ENCODE results near the gene PRR15L. TPM values are rescaled to one million over a fixed set of nuclear protein-coding genes. Genes with fewer than 3 reads are reported as not detected.

Gene PRR15L
- total RNA-seq, 2 experiments from 2014 or later = not detected

DNA sequence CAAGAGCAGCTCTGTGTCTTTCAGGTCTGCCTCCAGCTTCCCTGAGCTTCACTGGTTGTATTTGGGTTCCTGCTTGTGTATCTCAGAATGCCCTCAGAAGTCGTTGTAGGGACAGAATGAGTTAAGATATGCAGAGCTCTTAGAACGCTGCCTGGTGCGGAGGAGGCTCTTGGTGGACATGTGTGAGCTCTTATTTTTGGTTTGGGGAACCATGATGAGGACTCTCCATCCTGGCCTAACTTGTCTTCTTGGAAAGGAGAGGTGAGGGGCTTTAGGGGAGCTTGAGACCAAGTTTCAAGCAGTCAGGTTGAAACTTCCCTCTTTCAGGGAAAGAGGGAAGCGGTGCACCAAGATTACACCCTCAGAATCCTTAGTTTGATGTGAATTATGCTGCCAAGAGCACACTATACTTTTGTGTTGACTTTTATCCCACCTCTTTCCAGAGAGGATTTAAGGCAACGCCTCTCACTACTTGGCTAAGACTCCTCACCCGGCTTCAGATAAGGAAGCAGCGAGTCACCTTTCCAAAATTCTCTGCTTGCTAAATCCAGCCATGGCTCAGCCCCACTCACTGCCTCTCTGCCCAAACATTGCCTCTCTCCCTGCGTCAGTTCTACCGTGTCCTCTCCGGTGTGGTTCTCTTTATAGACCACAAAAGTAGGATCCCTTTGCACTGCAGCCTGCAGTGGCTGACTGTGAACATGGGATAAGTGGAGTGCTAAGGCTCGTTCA, 26.0 kb upstream of the PRR15L start:
- no peaks in the 10 kb centered on the region for H3K9me3 Mint-ChIP-seq
- H3K4me1 Mint-ChIP-seq (ENCODE audit: low read depth) = no peaks in the 10 kb centered on the region
- H3K4me3 Mint-ChIP-seq = no peak overlapping the region
- POLR2A ChIA-PET = no interaction called here
- CTCF ChIA-PET = interaction anchor here (2.8 kb wide), 1 partner anchor 13 kb away, joined by 11 read pairs; the partner anchor contains the start of gene CDK5RAP3
- no peak for DNase-seq
- intact Hi-C loops (cut with micrococcal nuclease) = no loop called here
- H3K27ac Mint-ChIP-seq = no peak overlapping the region
- no peaks in the 10 kb centered on the region for H3K27me3 Mint-ChIP-seq
- peaks cover 23% of the 10 kb centered on the region for H3K36me3 Mint-ChIP-seq

DNA sequence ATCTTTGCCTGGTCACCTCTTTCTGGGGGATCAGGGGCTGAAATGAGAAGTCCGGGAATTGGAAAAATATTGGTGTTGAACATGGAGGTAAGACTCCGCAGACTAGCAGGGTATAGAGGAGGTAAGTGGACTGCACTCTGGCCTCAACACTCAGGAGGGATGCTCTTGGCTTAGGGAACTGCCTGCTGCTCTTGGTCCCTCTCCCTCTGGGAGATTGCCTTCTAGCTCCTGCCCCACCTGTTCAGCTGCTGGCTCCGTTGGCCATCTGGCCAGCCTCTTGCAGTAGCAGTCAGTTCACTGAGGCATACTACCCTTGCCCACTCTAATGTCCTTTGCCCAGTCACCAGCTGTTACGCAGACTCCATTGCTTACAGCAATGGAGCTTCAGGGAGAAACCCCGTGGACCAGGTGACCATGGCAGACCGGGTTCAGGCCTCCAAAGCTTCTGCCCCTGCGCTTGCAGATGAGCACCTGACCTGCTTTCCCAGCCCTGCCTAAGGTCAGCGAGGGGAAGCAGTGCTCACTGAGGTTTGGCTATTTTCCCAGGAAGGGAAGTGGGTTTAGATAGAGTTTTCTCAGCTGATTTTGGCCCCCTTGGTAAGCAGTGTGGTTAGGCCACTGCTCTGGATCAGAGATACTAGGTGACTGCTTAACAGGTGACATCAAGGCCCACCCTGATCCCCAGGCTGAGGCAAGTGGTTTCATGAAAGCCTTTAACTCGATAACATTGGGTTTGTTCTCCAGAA, 25.1 kb upstream of the PRR15L start:
- CTCF ChIA-PET = interaction anchor here (2.8 kb wide), 1 partner anchor 12 kb away, joined by 11 read pairs; the partner anchor contains the start of gene CDK5RAP3
- H3K36me3 Mint-ChIP-seq = peaks cover 27% of the 10 kb centered on the region

DNA sequence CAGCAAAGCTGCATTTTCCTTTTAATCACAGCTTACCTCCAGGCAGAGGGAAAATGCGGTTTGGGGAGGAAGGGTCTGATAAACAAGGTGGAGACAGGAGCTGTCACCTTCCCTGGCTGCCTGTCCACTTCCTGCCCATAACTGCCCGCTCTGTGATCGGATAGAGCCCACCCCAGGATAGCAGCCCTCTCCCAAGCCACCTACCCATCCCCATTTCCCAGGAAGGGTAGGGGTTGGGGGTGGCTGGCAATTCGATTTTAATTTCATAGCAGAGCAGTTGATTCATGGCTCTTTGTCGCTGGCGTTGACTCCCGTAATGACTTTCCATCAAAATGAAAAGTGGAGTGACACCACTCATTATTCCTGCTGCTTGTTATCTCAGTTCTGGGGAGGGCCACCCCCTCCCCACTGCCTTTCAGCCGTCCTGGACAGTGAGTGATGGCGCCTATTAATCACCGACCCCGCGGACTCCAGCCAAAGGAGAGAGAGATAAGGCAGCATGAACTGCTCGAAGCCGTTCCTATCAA, 24.5 kb upstream of the PRR15L start:
- Mint-ChIP-seq H3K4me3 (no peak overlapping the region), H3K4me1 (ENCODE audit: low read depth) (no peaks in the 10 kb centered on the region), H3K27ac (no peak overlapping the region), H3K9me3 (no peaks in the 10 kb centered on the region), H3K36me3 (peaks cover 32% of the 10 kb centered on the region), H3K27me3 (no peaks in the 10 kb centered on the region)
- intact Hi-C loops (cut with micrococcal nuclease) = no loop called here
- CTCF ChIA-PET = interaction anchor here (0.6 to 2.8 kb wide), 2 partner anchors 12 to 265 kb away, joined by 3 to 11 read pairs; partner anchors contain the start of gene CDK5RAP3
- no peak for DNase-seq
- POLR2A ChIA-PET = interaction anchor here (0.5 kb wide), 1 partner anchor 37 kb away, joined by 3 read pairs; no protein-coding TSS in a partner anchor

More for the DNA sequence above, 25.1 kb upstream of the PRR15L start:
- Mint-ChIP-seq H3K27ac (no peak overlapping the region), H3K9me3 (no peaks in the 10 kb centered on the region), H3K27me3 (no peaks in the 10 kb centered on the region), H3K4me1 (ENCODE audit: low read depth) (no peaks in the 10 kb centered on the region), H3K4me3 (no peak overlapping the region)
- intact Hi-C loops (cut with micrococcal nuclease) = no loop called here
- DNase-seq = no peak
- POLR2A ChIA-PET = interaction anchor here (0.5 to 0.6 kb wide), 2 partner anchors 25 to 37 kb away, joined by 3 to 4 read pairs; no protein-coding TSS in a partner anchor

DNA sequence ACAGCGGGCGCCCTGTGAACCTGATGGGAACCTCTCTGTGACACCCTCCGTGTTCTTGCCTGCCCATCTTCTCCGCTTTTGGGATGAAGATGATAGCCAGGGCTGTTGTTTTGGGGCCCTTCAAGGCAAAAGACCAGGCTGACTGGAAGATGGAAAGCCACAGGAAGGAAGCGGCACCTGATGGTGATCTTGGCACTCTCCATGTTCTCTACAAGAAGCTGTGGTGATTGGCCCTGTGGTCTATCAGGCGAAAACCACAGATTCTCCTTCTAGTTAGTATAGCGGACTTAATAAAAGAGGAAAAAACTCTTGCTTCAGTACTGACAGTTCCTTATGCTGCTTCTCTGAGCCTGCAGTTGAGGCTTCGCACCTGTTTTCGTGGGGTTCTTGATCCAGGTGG, 23.8 kb upstream of the PRR15L start:
- no peak for DNase-seq
- ChIA-PET CTCF (interaction anchor here (0.6 to 2.8 kb wide), 3 partner anchors 11 to 264 kb away, joined by 3 to 11 read pairs (median 4); partner anchors contain the start of gene CDK5RAP3), POLR2A (interaction anchor here (0.6 kb wide), 1 partner anchor 9 kb away, joined by 6 read pairs; no protein-coding TSS in a partner anchor)
- Mint-ChIP-seq H3K9me3 (no peaks in the 10 kb centered on the region), H3K36me3 (peaks cover 36% of the 10 kb centered on the region), H3K4me1 (ENCODE audit: low read depth) (no peaks in the 10 kb centered on the region), H3K27me3 (no peaks in the 10 kb centered on the region), H3K4me3 (no peak overlapping the region), H3K27ac (no peak overlapping the region)
- intact Hi-C loops (cut with micrococcal nuclease) = no loop called here

DNA sequence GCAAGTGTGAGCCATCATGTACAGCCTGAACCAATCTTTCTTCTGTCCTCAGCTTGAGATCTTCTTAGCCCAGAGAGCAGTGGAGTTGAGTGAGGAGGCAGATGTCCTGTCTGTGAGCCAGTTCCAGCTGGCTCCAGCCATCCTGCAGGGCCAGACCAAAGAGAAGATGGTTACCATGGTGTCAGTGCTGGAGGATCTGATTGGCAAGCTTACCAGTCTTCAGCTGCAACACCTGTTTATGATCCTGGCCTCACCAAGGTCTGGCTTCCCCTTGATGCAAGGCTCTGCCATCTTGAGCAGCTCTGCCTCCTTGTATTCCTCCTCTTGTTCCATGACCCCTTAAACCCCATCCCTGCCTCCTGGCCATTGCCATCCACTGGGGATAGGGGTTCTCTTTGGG, 22.9 kb upstream of the PRR15L start:
- intact Hi-C loops (cut with micrococcal nuclease) = no loop called here
- no peak for DNase-seq
- POLR2A ChIA-PET = interaction anchor here (0.5 kb wide), 1 partner anchor 229 kb away, joined by 4 read pairs; no protein-coding TSS in a partner anchor
- Mint-ChIP-seq H3K9me3 (no peaks in the 10 kb centered on the region), H3K4me1 (ENCODE audit: low read depth) (no peaks in the 10 kb centered on the region), H3K27me3 (no peaks in the 10 kb centered on the region), H3K4me3 (no peak overlapping the region), H3K36me3 (peaks cover 40% of the 10 kb centered on the region), H3K27ac (no peak overlapping the region)
- CTCF ChIA-PET = interaction anchor here (0.7 to 1.3 kb wide), 2 partner anchors 30 to 117 kb away, joined by 3 to 4 read pairs; no protein-coding TSS in a partner anchor

DNA sequence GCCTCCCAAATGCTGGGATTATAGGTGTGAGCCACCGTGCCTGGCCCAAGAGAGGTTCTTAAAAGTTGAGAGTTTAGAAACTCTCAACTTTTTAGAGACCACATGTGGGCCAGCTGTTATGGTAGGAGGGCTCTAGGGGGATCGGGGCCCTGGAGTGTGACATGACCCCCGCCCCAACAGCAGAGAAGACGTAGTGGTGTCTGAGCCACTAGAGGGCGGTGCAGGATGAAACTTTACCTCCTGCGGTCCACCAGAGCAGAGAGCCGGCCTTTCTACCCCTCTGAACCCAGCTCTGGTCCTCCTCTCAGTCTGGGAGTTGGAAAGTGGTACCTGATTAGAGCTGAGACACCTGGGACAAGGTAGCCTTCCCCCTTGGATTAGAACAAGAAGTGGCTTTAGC, 20.6 kb upstream of the PRR15L start:
- peak; percentile 55 for DNase-seq
- POLR2A ChIA-PET = no interaction called here
- H3K36me3 Mint-ChIP-seq = peaks cover 45% of the 10 kb centered on the region
- H3K9me3 Mint-ChIP-seq = no peaks in the 10 kb centered on the region
- H3K4me1 Mint-ChIP-seq (ENCODE audit: low read depth) = peaks cover 1% of the 10 kb centered on the region
- H3K27me3 Mint-ChIP-seq = no peaks in the 10 kb centered on the region
- no peak overlapping the region for H3K27ac Mint-ChIP-seq
- no peak overlapping the region for H3K4me3 Mint-ChIP-seq
- intact Hi-C loops (cut with micrococcal nuclease) = no loop called here
- CTCF ChIA-PET = interaction anchor here (0.6 to 2.1 kb wide), 15 partner anchors 8 to 131 kb away, joined by 3 to 15 read pairs (median 3); partner anchors contain the start of genes CDK5RAP3 and PNPO

DNA sequence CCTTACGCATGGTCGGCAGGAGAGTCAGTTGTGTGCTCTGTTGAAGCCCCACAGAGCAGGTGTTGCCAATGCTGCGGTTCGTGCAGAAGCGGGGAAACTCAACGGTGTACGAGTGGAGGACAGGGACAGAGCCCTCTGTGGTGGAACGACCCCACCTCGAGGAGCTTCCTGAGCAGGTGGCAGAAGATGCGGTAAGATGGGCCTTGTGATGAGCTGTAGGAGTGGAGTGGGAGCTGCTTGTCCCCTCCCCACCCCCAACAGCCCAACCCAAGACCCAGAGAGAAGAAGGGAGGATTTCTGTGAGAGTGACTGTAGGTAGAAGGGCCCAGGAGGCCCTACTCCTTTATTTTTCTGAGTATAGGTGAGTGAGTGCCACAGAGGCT, 18.1 kb upstream of the PRR15L start:
- no peak overlapping the region for H3K27ac Mint-ChIP-seq
- POLR2A ChIA-PET = no interaction called here
- DNase-seq = no peak
- H3K27me3 Mint-ChIP-seq = no peaks in the 10 kb centered on the region
- no peaks in the 10 kb centered on the region for H3K9me3 Mint-ChIP-seq
- intact Hi-C loops (cut with micrococcal nuclease) = no loop called here
- CTCF ChIA-PET = interaction anchor here (0.9 to 1.4 kb wide), 4 partner anchors 9 to 43 kb away, joined by 3 to 4 read pairs (median 4); no protein-coding TSS in a partner anchor
- no peak overlapping the region for H3K4me3 Mint-ChIP-seq
- H3K4me1 Mint-ChIP-seq (ENCODE audit: low read depth) = peaks cover 13% of the 10 kb centered on the region
- peaks cover 38% of the 10 kb centered on the region for H3K36me3 Mint-ChIP-seq

DNA sequence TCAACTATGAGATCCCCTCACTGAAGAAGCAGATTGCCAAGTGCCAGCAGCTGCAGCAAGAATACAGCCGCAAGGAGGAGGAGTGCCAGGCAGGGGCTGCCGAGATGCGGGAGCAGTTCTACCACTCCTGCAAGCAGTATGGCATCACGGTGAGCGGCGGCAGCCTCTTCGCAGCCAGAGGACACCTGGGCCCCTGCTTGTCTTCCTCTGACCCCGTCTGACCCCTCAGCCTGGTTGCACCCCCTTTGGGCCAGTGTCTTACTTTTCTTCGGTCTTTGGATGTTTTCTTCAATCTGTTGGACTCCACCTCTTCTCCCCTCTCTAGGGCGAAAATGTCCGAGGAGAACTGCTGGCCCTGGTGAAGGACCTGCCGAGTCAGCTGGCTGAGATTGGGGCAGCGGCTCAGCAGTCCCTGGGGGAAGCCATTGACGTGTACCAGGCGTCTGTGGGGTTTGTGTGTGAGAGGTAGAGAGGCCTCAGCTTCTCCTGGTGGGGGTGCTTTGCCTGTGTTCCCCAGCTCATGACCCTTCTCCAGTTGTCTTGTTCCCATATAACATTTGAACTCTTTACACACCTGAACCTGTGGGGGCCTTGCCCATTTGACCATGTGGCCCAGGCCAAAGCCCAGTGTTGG, 17.6 kb upstream of the PRR15L start:
- POLR2A ChIA-PET = no interaction called here
- peaks cover 36% of the 10 kb centered on the region for H3K36me3 Mint-ChIP-seq
- H3K4me3 Mint-ChIP-seq = no peak overlapping the region
- H3K9me3 Mint-ChIP-seq = no peaks in the 10 kb centered on the region
- intact Hi-C loops (cut with micrococcal nuclease) = no loop called here
- no peak overlapping the region for H3K27ac Mint-ChIP-seq
- no peak for DNase-seq
- CTCF ChIA-PET = interaction anchor here (11.9 kb wide), 1 partner anchor 26 kb away, joined by 290 read pairs; the partner anchor contains the start of genes PNPO and PRR15L
- peaks cover 16% of the 10 kb centered on the region for H3K4me1 Mint-ChIP-seq (ENCODE audit: low read depth)
- no peaks in the 10 kb centered on the region for H3K27me3 Mint-ChIP-seq

DNA sequence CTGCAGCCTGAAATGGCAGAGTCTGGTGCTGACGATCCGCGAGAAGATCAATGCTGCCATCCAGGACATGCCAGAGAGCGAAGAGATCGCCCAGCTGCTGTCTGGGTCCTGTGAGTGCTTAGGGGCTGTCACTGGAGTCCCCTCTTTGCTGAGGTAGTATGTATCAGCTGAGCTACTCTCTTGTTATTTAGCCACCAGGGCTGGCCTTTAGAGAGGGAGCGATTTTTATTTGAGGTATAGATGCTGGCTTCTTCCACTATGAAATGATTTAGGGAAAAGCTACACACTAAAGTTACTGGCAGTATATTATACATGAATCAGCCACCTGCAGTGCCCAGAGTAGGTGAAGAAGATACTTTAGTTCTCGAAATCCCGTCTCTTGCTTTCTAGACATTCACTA, 15.9 kb upstream of the PRR15L start:
- no peak overlapping the region for H3K4me3 Mint-ChIP-seq
- ChIA-PET POLR2A (no interaction called here), CTCF (interaction anchor here (1.8 to 11.9 kb wide), 2 partner anchors 24 to 131 kb away, joined by 4 to 290 read pairs; partner anchors contain the start of genes PNPO and PRR15L)
- H3K27ac Mint-ChIP-seq = no peak overlapping the region
- no peak for DNase-seq
- no peaks in the 10 kb centered on the region for H3K27me3 Mint-ChIP-seq
- peaks cover 22% of the 10 kb centered on the region for H3K4me1 Mint-ChIP-seq (ENCODE audit: low read depth)
- H3K9me3 Mint-ChIP-seq = no peaks in the 10 kb centered on the region
- intact Hi-C loops (cut with micrococcal nuclease) = no loop called here
- H3K36me3 Mint-ChIP-seq = peaks cover 26% of the 10 kb centered on the region

DNA sequence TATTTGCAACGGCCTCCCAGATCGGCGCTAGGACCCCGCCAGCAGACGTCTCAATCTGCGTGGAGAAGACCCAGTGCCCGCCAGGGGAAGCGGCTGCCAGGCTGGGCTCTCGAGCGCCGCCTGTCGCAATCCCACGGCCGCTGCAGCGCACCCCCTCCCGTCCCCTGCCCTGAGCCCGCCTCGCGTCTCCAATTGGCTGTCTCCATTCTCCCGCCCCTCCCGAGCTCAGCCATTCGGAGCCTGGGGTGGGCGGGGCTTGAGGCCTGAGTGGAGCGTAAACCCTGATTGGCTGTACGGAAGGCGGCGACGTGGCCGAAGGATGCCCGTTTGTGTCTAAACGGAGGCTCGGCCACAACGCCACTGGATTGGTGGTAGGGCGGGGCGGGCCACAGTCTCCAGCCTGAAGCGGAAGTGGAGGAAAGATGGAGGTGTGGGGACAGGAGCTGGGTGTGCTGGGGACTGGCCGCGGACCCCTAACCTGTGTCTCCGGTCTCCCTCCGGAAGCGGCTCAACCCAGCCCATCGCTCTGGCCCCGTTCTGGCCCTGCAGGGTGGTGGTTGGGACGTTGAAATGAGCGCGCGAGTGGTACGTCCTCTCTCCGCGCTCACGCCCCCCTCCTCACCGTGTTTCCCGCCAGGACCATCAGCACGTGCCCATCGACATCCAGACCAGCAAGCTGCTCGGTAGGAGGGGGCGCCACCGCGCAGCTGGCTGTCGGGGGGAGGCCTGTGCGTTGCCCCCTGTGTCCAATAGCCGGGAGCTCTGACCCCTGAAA, 13.2 kb upstream of the PRR15L start, which contains the start of gene CDK5RAP3:
TSS of gene CDK5RAP3 (plus strand) at position 389 of the 775 bp plus-strand sequence. CDS start at position 423, 34 bp downstream.
- H3K27ac Mint-ChIP-seq = peak within 1 kb of the TSS; percentile 85
- peaks cover 12% of the 10 kb centered on the region for H3K36me3 Mint-ChIP-seq
- POLR2A ChIA-PET = interaction anchor here (0.9 to 1.9 kb wide), 5 partner anchors 21 to 75 kb away, joined by 3 to 14 read pairs (median 4); partner anchors contain the start of gene SP2
- H3K27me3 Mint-ChIP-seq = no peaks in the 10 kb centered on the region
- no peaks in the 10 kb centered on the region for H3K9me3 Mint-ChIP-seq
- peaks cover 22% of the 10 kb centered on the region for H3K4me1 Mint-ChIP-seq (ENCODE audit: low read depth)
- intact Hi-C loops (cut with micrococcal nuclease) = loop anchor here (1.0 to 2.0 kb wide), 7 partner anchors 24 to 322 kb away; partner anchors contain the start of genes KPNB1, NFE2L1, PNPO and SP2
- CTCF ChIA-PET = interaction anchor here (0.6 to 11.9 kb wide), 38 partner anchors 8 to 935 kb away, joined by 3 to 290 read pairs (median 4); partner anchors contain the start of genes CBX1, LRRC46, MRPL10 and OSBPL7
- peak; percentile 100 for DNase-seq
- peak within 1 kb of the TSS; percentile 88 for H3K4me3 Mint-ChIP-seq

Data from activated CD4-positive, alpha-beta memory T cell treated with anti-CD3 and anti-CD28 coated beads for 36 hours (primary cell).